ENCODE results near the gene MOB3A.
A peak's percentile ranks its signal among the peaks of the same experiment; 100 is the strongest.
"Not testable (repeated sequence)": the region's sequence is repeated elsewhere in the genome, so short reads cannot be mapped to it uniquely, and the experiment has no call there.

The MOB3A gene

GRCh38 chr19:2044709-2045500 is 51.2 kb downstream of the MOB3A start:
- no peak for DNase-seq

- DNase-seq = no peak
Observed at GRCh38 chr19:2043961-2044708, 52.0 kb downstream of the MOB3A start.

DNA sequence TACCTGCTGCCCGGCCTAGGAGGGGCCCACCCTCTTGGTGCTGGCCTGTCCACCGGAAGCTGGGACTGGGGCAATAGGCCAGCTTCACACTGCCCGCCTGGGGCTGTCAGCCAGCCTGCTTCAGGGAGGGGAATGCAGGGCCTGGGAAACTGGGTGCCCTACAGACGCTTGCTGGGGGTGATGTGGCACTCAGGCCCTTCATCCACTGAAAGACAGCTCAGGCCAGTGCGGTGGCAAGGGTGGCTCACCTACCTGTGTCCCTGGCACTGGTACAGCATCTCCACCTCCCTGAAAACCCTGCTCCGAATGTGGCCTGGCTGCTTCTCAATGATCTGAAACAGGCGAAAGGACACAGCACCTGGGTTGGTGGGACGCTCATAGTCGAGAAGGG is 52.9 kb downstream of the MOB3A start:
- no peak for DNase-seq

GRCh38 chr19:2042485-2043250 is 53.5 kb downstream of the MOB3A start:
- DNase-seq = no peak

GRCh38 chr19:2041683-2042484 is 54.2 kb downstream of the MOB3A start:
- DNase-seq = peak; percentile 99 to 100

DNA sequence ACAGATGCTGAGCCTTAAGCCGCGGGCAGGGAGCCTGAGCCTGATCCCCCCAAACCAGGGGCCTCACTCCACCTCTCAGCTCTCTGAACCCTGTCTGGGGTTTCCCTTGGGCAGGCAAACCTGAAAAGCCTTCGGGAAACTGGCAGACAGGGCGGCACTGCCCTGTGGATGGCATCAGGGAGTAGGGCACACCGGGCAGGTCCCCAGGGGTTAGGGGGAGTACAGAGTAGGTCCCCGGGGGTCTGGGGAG is 54.8 kb downstream of the MOB3A start:
- DNase-seq = peak in 1 of 2 donors; percentile 43

DNA sequence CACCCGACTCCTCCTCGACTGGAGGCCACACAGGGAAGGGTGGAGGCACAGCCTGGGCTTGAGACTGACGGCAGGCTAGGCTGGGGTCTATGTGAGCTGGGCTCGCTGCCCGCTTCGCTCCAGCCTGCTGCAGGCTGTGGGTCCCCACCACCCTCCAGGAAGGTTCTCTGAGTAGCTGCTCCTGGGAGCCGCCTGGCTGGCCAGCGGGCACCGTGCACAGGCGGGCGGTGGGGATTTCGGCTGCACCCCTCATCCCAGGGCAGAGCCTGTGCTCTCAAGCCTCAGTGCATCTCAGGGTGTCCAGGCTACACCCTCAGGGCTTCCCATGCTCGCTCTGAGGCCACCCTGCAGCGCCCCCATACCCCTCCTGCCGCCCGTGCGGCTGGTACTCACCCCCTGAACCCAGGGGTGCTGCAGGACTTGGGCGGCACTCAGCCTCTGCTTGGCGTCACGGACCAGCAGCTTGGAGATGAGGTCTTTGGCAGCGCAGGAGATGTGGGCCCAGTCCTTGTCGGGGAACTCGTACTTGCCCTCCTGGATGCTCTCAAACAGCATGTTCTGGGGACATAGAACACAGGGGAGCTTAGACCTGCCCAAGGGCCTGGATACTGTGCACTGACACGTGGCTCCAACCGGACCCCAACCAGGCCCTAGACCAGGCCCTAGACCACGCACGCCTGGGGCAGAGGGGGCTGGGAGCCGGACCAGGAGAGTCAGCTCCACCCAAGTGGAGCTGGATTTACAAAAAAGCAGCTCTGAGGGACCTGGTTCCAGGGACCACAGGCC is 55.3 kb downstream of the MOB3A start:
- no peak for DNase-seq

- DNase-seq = peak in 1 of 2 donors; percentile 10
Observed at GRCh38 chr19:2039959-2040646, 56.0 kb downstream of the MOB3A start.

- no peak for DNase-seq
Observed at GRCh38 chr19:2039089-2039958, 56.8 kb downstream of the MOB3A start.

DNA sequence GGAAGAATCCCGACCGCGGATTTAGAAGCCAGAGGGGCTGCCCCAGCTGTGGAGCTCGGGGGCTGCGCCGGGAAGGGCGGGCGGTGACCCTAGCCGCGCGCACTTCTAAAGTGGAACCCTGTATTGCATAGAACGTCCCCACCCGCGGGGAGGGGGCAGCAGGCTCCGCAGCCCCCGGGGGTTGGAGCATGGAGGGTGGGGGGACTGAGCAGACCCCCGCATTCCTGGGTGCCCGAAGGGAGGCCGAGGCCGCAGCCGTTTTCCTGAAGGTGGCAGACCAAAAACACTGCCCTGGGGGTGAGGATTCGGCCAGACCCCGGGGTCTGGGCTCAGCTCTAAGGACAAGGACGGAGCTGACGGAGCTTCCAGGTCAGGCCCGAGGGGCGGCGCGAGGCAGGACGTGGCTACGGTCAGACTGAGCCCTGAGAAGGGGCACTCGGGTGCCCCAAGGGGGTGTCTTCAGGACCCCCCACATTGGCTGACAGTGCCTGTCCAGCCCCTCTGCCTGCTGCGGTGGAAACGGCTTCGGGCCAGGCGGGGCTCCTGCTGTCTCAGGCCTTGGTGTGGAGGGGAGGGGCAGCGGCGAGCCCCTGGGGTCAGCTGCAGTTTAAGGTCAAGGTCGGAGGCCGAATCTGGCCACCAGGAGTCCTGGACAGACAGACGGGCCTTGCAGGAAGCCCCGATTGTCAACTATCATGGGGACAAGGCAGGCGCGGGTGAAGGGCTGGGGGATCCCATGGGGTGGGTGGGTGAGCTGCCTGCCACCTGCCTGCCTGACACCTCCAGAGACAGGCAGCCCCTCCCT is 57.6 kb downstream of the MOB3A start:
- peak in 1 of 2 donors; percentile 13 for DNase-seq

GRCh38 chr19:2037651-2038255 is 58.4 kb downstream of the MOB3A start:
- DNase-seq = no peak

- DNase-seq = no peak
Observed at GRCh38 chr19:2036424-2036823, 59.7 kb downstream of the MOB3A start.

DNA sequence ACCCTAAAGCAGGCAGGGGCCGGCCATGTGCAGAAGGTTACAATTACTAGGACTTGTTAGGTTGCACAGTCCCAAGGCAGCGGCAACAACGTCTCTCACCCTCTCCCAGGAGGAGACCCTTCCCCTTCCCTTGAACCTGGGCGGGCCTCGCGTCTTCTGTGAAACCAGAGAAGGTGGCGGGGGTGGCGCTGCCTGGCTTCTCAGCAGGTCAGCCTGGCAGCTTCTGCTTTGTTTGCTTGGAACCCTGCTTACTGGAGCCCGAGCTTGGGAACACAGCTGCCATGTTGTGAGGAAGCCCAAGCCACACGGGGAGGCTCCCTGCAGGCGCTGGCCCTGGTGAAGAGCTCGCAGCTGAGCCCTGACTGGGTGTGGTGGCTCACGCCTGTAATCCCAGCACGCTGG is 60.5 kb downstream of the MOB3A start:
- DNase-seq = no peak

DNA sequence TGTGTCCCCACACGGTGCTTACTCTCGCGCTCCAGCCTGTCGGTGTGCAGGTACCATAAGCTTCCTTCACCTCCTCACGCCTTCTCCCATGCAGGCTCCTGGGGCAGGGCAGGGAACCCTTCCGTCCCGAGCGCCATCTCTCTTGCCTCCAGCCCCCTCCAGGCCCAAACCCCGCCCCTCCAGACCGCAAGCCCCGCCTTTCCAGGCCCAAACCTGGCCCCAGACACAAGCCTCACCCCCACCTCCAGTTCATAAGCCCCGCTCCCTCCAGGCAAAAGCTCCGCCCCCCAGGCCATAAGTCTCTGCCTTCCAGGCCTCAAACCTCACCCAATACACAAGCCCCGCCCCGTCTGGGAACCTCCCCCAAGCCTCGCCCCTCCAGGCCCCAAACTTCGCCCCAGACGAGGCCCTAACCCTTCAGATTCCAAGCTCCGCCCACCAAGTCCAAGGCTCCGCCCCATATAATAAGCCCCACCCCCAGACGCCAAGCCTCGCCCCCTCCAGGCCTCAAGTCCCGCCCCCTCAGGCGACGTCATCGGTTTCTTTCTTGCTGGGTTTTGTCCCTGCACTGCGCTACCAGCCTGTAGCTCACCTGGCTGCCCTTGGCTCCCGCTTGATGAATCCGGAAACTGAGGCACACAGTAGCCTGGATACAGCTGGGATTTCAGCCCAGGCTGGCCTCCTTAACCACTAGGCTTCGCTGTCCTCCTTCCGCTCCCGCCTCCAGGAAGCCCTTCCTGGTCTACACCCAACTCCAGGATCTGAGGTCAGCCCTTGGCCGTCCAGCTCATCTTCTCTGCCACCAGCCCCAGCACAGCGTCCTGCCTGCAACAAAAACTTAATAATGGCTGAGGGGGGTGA is 61.2 kb downstream of the MOB3A start:
- peak; percentile 75 to 80 for DNase-seq

DNA sequence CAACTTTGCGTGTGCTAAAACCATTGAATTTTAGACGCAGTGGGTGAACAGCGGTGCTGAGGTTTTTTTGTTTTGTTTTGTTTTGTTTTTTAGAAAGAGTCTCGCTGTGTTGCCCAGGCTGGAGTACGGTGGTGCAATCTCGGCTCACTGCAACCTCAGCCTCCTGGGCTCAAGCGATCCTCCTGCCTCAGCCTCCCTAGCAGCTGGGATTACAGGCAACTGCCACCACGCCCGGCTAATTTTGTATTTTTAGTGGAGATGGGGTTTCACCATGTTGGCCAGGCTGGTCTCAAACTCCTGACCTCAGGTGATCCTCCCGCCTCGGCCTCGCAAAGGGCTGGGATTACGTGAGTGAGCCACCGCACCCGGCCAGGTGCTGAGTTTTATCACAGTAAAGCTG is 61.9 kb downstream of the MOB3A start:
- DNase-seq = not testable (repeated sequence)

- no peak for DNase-seq
Observed at GRCh38 chr19:2033825-2034159, 62.3 kb downstream of the MOB3A start.

DNA sequence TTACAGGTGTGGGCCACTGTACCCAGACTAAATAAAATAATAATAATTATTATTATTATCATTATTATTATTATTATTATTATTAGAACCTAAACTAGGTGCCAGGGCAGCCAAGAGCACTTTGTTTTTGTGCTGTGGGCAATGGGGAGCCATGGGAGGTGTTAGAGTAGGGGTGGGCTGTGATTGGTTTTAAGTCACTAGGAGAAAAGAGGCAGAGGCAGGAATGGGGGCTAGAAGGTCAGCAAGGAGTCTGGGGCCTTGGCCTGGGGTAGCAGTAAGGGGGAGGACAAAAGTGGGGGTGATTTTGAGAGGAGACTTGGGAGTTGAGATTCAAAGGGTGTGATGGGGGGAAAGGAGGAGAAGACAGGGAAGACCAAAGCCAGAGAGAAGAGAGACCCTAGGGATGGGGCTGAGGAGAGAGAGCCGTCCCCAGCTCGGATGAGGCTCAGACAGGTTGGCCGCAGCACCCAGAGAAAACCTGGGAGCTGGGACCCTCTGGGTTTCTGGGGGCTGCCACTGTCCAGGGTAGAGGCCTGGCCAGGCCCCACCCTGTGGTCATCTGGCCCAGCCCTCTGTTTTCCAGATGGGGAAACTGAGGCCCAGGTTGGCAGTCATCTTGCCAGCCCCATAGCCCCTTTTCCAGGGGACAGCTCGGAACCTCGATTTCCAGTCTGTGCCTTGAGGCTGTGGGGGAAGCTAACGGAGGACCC is 62.9 kb downstream of the MOB3A start:
- DNase-seq = no peak

Data from CD4-positive, alpha-beta T cell treated with Interleukin-4 for 1 hour (primary cell).